ENCODE results near the gene CARD19. TPM values are rescaled to one million over a fixed set of nuclear protein-coding genes. Genes with fewer than 3 reads are reported as not detected.

The CARD19 gene
- total RNA-seq, 1 experiment from 2014 or later, result 63.4 TPM

GRCh38 chr9:93114984-93115335 is 18.9 kb downstream of the CARD19 start:
- in situ Hi-C loops (cut with HindIII; ENCODE audit: low pct_unique_long_range_greater_than_20kb, low sequenced_read_pairs) (no loop called here), intact Hi-C loops (cut with micrococcal nuclease; ENCODE audit: unreplicated experiment) (no loop called here)
- Histone ChIP-seq H3K9me3 (ENCODE audit: control insufficient read depth, insufficient read depth, low read depth, low read length) (no peaks in the 10 kb centered on the region), H3K36me3 (ENCODE audit: control insufficient read depth, insufficient read depth, low read length) (no peaks in the 10 kb centered on the region), H3K27me3 (ENCODE audit: control insufficient read depth, insufficient read depth, low read length) (no peaks in the 10 kb centered on the region), H3K27ac (ENCODE audit: low read length) (no peak overlapping the region), H3K4me1 (ENCODE audit: control insufficient read depth, insufficient read depth, low read length) (no peaks in the 10 kb centered on the region), H3K4me3 (ENCODE audit: low read depth in 2 of 2, low read length in 2 of 2) (no peak overlapping the region)
- ATAC-seq, result no peak
- no peak for DNase-seq (ENCODE audit: low read depth, low spot score)
- ChIA-PET CTCF (no interaction called here), POLR2A (no interaction called here)
- TF ChIP-seq SIN3A (IDR thresholded peaks at IDR 0.05; ENCODE audit: borderline replicate concordance, insufficient read depth, low read depth, low read length) (no peak), REST (IDR thresholded peaks at IDR 0.05; ENCODE audit: insufficient read depth in 1 of 2, low read depth in 2 of 2, low read length in 1 of 2) (no peak), POLR2AphosphoS5 (IDR thresholded peaks at IDR 0.05; ENCODE audit: low read depth, low read length) (no peak), TCF7L2 (IDR thresholded peaks at IDR 0.05; ENCODE audit: low read depth, low read length) (no peak), CTCF (IDR thresholded peaks at IDR 0.05) (no peak)
- no TSS peak for BruUV-seq (replicated peaks)

GRCh38 chr9:93115486-93116071 is 19.6 kb downstream of the CARD19 start:
- no peak overlapping the region for H3K4me3 ChIP-seq (ENCODE audit: low read depth in 2 of 2, low read length in 2 of 2)
- intact Hi-C loops (cut with micrococcal nuclease; ENCODE audit: unreplicated experiment), result no loop called here
- no peak for ATAC-seq
- no peaks in the 10 kb centered on the region for H3K4me1 ChIP-seq (ENCODE audit: control insufficient read depth, insufficient read depth, low read length)
- ChIA-PET CTCF (no interaction called here), POLR2A (interaction anchor here (0.7 kb wide), 1 partner anchor 694 kb away, joined by 3 read pairs; no protein-coding TSS in a partner anchor)
- H3K9me3 ChIP-seq (ENCODE audit: control insufficient read depth, insufficient read depth, low read depth, low read length), result no peaks in the 10 kb centered on the region
- no peaks in the 10 kb centered on the region for H3K36me3 ChIP-seq (ENCODE audit: control insufficient read depth, insufficient read depth, low read length)
- H3K27me3 ChIP-seq (ENCODE audit: control insufficient read depth, insufficient read depth, low read length), result no peaks in the 10 kb centered on the region
- no peak overlapping the region for H3K27ac ChIP-seq (ENCODE audit: low read length)
- TF ChIP-seq SIN3A (IDR thresholded peaks at IDR 0.05; ENCODE audit: borderline replicate concordance, insufficient read depth, low read depth, low read length) (no peak), POLR2AphosphoS5 (IDR thresholded peaks at IDR 0.05; ENCODE audit: low read depth, low read length) (no peak), REST (IDR thresholded peaks at IDR 0.05; ENCODE audit: insufficient read depth in 1 of 2, low read depth in 2 of 2, low read length in 1 of 2) (no peak), TCF7L2 (IDR thresholded peaks at IDR 0.05; ENCODE audit: low read depth, low read length) (no peak), CTCF (IDR thresholded peaks at IDR 0.05) (no peak)
- DNase-seq (ENCODE audit: low read depth, low spot score), result no peak
- in situ Hi-C loops (cut with HindIII; ENCODE audit: low pct_unique_long_range_greater_than_20kb, low sequenced_read_pairs), result no loop called here
- no TSS peak for BruUV-seq (replicated peaks)
